GM10266 (cell line): ENCODE data around the gene HPD.
A peak's percentile ranks its signal among the peaks of the same experiment; 100 is the strongest.

Source experiments
- DNase-seq: peaks from one replicate; pipeline ENCODE4 v3.0.0; 2012; ENCODE audit errors: extremely low spot score
- CTCF ChIP-seq: IDR thresholded peaks from 2 replicates; pipeline ENCODE4 v1.5.1; 2012; ENCODE audit warnings: mild to moderate bottlenecking, low read depth; ENCODE audit not compliant: control insufficient read depth, insufficient read depth; ENCODE audit errors: missing control alignments

Gene HPD

GRCh38 chr12:121802485-121802842 lies 56.2 kb downstream of the HPD start:
- no peak for DNase-seq
- no peak for TF ChIP-seq CTCF

GRCh38 chr12:121801595-121802484 lies 56.8 kb downstream of the HPD start:
- TF ChIP-seq CTCF, result no peak
- DNase-seq, result no peak

- no peak for TF ChIP-seq CTCF
- peak; percentile 71 for DNase-seq
These were observed 57.7 kb downstream of the HPD start for GRCh38 chr12:121800694-121801594.

DNA sequence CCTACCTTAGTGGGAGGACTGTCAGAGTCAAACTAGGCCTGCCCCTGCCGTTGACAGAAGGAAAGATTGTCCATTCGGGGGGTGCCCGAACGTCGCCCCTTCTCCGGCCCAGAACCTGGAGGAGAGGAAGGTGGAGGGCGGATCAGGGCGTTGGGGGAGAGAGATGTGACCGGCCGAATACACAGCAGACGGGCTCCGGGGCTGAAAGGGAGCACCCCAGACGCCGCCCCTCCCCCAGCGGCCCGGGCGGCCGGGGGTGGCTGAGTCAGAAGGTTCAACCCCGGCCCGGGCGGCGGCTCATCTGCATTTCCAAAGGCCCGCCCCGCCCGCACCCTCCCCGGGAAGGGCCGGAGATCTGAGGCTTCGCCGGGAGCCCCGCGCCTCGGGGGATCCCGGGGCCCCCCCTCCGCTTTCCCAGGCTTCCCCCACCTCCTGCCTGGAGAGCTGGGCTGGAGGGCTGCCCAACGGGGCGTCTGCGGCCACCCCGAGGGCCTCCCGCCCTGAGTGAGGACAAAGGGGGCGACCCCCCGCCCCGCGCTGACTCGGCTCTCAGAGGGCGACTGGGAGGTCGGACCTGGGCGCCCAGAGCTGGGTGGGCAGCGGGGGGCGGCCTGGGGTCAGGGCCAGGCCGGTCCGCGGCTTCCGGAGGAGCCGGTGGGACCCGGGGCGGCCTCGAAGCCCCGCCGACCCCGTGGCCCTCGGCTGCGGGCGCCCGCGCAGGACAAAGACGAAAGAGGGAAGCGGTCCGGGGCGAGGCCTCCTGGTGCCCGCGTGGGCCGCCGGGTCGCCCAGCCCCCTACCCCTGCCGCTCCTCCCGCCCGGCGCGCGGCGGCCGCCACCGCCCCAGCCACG lies 58.6 kb downstream of the HPD start:
- peak; percentile 87 for DNase-seq
- TF ChIP-seq CTCF, result no peak

DNA sequence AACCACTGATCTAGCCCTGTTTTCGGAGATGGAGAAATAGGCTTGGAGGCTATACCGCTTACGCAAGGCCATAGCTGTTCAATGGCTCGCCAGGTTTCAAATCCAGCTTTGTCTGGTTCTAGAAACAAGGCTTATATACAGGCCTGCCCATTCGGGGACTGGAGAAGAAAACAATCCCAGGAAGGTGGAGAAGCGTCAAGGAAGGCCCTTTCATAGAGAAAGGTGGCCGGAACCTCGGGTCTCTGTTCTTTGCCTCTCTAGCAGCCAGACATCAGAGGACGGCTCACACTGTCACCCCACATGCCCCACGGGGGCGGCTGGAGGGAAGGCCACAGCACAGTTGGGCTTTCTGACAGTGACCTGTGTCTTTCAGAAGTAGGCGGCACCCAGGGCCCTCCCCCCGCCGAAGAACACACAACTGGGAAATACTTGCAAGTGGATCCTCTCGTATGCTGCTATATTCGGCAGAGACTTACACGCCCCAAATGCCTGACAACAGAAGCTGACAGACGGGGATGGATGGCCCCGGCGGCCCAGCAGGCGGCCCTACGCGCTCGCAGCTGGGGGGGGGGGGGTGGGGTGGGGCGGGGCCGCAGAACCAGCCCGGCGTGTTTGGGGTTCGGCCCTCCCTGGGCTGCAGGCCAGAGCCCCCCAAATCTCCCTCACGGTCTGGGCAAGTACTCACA lies 59.4 kb downstream of the HPD start:
- peak; percentile 23 for TF ChIP-seq CTCF
- DNase-seq, result peak; percentile 84

GRCh38 chr12:121798787-121799155 lies 59.9 kb downstream of the HPD start:
- DNase-seq, result no peak

More at GRCh38 chr12:121798787-121799155, 59.9 kb downstream of the HPD start:
- TF ChIP-seq CTCF, result no peak
